GDM1 (cell line): Measurements from ENCODE around the gene TIMM22.
A peak's percentile ranks its signal among the peaks of the same experiment; 100 is the strongest.
"Not testable (repeated sequence)": the region's sequence is repeated elsewhere in the genome, so short reads cannot be mapped to it uniquely, and the experiment has no call there.

ENCODE experiments used
- DNase-seq: peaks from one replicate; lab custom pipeline; 2025; lab: John Stamatoyannopoulos, UW

Gene TIMM22

GRCh38 chr17:996554-997344 is at the start of gene TIMM22:
TIMM22 (plus strand) TSS chr17:997129; CDS start chr17:997143, 14 bp downstream.
- peak; percentile 97 for DNase-seq

- DNase-seq: no peak
Observed at GRCh38 chr17:948284-948852, 48.6 kb upstream of the TIMM22 start.

- no peak for DNase-seq
Observed at GRCh38 chr17:949623-950303, 47.2 kb upstream of the TIMM22 start.

- no peak for DNase-seq
Observed at GRCh38 chr17:951325-952132, 45.4 kb upstream of the TIMM22 start.

- not testable (repeated sequence) for DNase-seq
Observed at GRCh38 chr17:952592-952991, 44.3 kb upstream of the TIMM22 start.

GRCh38 chr17:953767-954166 is 43.2 kb upstream of the TIMM22 start:
- no peak for DNase-seq

GRCh38 chr17:954431-955164 is 42.3 kb upstream of the TIMM22 start:
- no peak for DNase-seq

GRCh38 chr17:956905-957304 is 40.0 kb upstream of the TIMM22 start:
- no peak for DNase-seq

- DNase-seq: no peak
Observed at GRCh38 chr17:957856-958421, 39.0 kb upstream of the TIMM22 start.

- DNase-seq: no peak
Observed at GRCh38 chr17:958712-959451, 38.0 kb upstream of the TIMM22 start.

GRCh38 chr17:962166-962565 is 34.8 kb upstream of the TIMM22 start:
- DNase-seq: no peak

- no peak for DNase-seq
Observed at GRCh38 chr17:962670-963069, 34.3 kb upstream of the TIMM22 start.

GRCh38 chr17:964876-965275 is 32.1 kb upstream of the TIMM22 start:
- DNase-seq: no peak

- DNase-seq: no peak
Observed at GRCh38 chr17:965311-965989, 31.5 kb upstream of the TIMM22 start.

GRCh38 chr17:967122-967521 is 29.8 kb upstream of the TIMM22 start:
- DNase-seq: no peak

GRCh38 chr17:968812-969730 is 27.9 kb upstream of the TIMM22 start:
- no peak for DNase-seq

- no peak for DNase-seq
Observed at GRCh38 chr17:969811-970355, 27.0 kb upstream of the TIMM22 start.

GRCh38 chr17:970364-970763 is 26.6 kb upstream of the TIMM22 start:
- DNase-seq: no peak

GRCh38 chr17:971861-972260 is 25.1 kb upstream of the TIMM22 start:
- not testable (repeated sequence) for DNase-seq
